OCI-LY7 (cell line): ENCODE results near the gene TEX2.

Experiments
- CTCF ChIP-seq: fragments of 200-600 bp; sonication (generic); conservative IDR thresholded peaks from 2 replicates; pipeline ENCODE4 v1.5.1; 2014; ENCODE audit warnings: mild to moderate bottlenecking, antibody characterized with exemption, low read length, moderate library complexity, mixed read lengths
- EZH2phosphoT487 ChIP-seq: fragments of 200-600 bp; sonication (generic); IDR thresholded peaks from 2 replicates; pipeline ENCODE4 v1.6.1; 2018; ENCODE audit warnings: low read depth, borderline replicate concordance, mild to moderate bottlenecking, mixed run types, antibody characterized with exemption, low read length, moderate library complexity, mixed read lengths

GRCh38 chr17:64231567-64232141 is 31.4 kb downstream of the TEX2 start:
- TF ChIP-seq EZH2phosphoT487 (no peak), CTCF (no peak)
